Suprapubic skin (tissue), 4 donors: Measurements from ENCODE around the gene GAPVD1. TPM values are rescaled to one million over a fixed set of nuclear protein-coding genes. Genes with fewer than 3 reads are reported as not detected.

Experiments
- DNase-seq, 2 donors: peaks; one replicate each; pipeline ENCODE4 v3.0.0-alpha.2; 2019; ENCODE audit warnings: low spot score in 2 of 2
- H3K27ac ChIP-seq: fragments of 200-600 bp; sonication (generic); one replicate; pipeline ENCODE4 v1.5.1; 2019
- H3K27me3 ChIP-seq: fragments of 200-600 bp; sonication (generic); one replicate; pipeline ENCODE4 v1.5.1; 2019
- H3K36me3 ChIP-seq: fragments of 200-600 bp; sonication (generic); one replicate; pipeline ENCODE4 v1.5.1; 2019
- H3K4me1 ChIP-seq: fragments of 200-600 bp; sonication (generic); one replicate; pipeline ENCODE4 v1.5.1; 2019
- H3K4me3 ChIP-seq: fragments of 200-600 bp; sonication (generic); one replicate; pipeline ENCODE4 v1.5.1; 2019; ENCODE audit warnings: mild to moderate bottlenecking
- H3K9me3 ChIP-seq: fragments of 200-600 bp; sonication (generic); one replicate; pipeline ENCODE4 v1.5.1; 2019
- EP300 ChIP-seq: sonication (generic); formaldehyde crosslinking; IDR thresholded peaks from one replicate; pipeline ENCODE4 v1.6.1; 2017; ENCODE audit warnings: antibody characterized with exemption
- POLR2A ChIP-seq, 2 donors: fragments of 450-650 bp; IDR thresholded peaks; one replicate each; pipeline ENCODE4 v1.6.1; 2017; ENCODE audit warnings: antibody characterized with exemption in 2 of 2, mild to moderate bottlenecking in 2 of 2, moderate library complexity in 2 of 2
- POLR2AphosphoS5 ChIP-seq, 3 donors: sonication (generic); formaldehyde crosslinking; IDR thresholded peaks; one replicate each; pipeline ENCODE4 v1.6.1; 2017; ENCODE audit warnings: antibody characterized with exemption in 3 of 3
- WGBS: methylation state at CpG from one replicate; pipeline ENCODE4 v1.1.5; 2018; 5-methylcytosine and 5-hydroxymethylcytosine counted together
- total RNA-seq, 4 donors: library from RNA; depleted of rRNA; stranded (reverse); fragments of >200 nt; gene quantifications; one replicate each; pipeline ENCODE4 v1.1.0, GENCODE V29; 2016
- TF ChIP-seq, protein P1 (sequence below), 2 donors: fragments of 200-600 bp in 1 of 2; fragments of 450-650 bp in 1 of 2; sonication (generic) in 1 of 2; IDR thresholded peaks; one replicate each; pipeline ENCODE4 v1.5.1; 2016 to 2019; ENCODE audit warnings: antibody characterized with exemption in 2 of 2, mild to moderate bottlenecking in 1 of 2, moderate library complexity in 1 of 2

Gene GAPVD1
- total RNA-seq, 4 donors from 2014 or later, result 49.3 to 87.5 (median 58.7) TPM

- Histone ChIP-seq H3K4me1 (peaks cover 11% of the 10 kb centered on the region), H3K27ac (no peak overlapping the region), H3K36me3 (no peaks in the 10 kb centered on the region), H3K4me3 (no peak overlapping the region), H3K9me3 (no peaks in the 10 kb centered on the region), H3K27me3 (no peaks in the 10 kb centered on the region)
- DNase-seq, result no peak
- no peak for TF ChIP-seq POLR2A (IDR thresholded peaks at IDR 0.05)
- no peak for TF ChIP-seq POLR2AphosphoS5 (IDR thresholded peaks at IDR 0.05)
- TF ChIP-seq, protein P1, sequence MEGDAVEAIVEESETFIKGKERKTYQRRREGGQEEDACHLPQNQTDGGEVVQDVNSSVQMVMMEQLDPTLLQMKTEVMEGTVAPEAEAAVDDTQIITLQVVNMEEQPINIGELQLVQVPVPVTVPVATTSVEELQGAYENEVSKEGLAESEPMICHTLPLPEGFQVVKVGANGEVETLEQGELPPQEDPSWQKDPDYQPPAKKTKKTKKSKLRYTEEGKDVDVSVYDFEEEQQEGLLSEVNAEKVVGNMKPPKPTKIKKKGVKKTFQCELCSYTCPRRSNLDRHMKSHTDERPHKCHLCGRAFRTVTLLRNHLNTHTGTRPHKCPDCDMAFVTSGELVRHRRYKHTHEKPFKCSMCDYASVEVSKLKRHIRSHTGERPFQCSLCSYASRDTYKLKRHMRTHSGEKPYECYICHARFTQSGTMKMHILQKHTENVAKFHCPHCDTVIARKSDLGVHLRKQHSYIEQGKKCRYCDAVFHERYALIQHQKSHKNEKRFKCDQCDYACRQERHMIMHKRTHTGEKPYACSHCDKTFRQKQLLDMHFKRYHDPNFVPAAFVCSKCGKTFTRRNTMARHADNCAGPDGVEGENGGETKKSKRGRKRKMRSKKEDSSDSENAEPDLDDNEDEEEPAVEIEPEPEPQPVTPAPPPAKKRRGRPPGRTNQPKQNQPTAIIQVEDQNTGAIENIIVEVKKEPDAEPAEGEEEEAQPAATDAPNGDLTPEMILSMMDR (IDR thresholded peaks at IDR 0.05), result no peak
- no peak for TF ChIP-seq EP300
These were observed 31.5 kb downstream of the GAPVD1 start for GRCh38 chr9:125293134-125293533.

GRCh38 chr9:125295657-125296056, 34.0 kb downstream of the GAPVD1 start:
- Histone ChIP-seq H3K27me3 (no peaks in the 10 kb centered on the region), H3K4me1 (peaks cover 11% of the 10 kb centered on the region), H3K4me3 (no peak overlapping the region), H3K36me3 (peaks cover 6% of the 10 kb centered on the region), H3K9me3 (no peaks in the 10 kb centered on the region), H3K27ac (no peak overlapping the region)
- TF ChIP-seq POLR2A (IDR thresholded peaks at IDR 0.05) (no peak), EP300 (no peak)
- no peak for DNase-seq
- 93% methylated on average over 5 of the region's 5 CpGs for WGBS

DNA sequence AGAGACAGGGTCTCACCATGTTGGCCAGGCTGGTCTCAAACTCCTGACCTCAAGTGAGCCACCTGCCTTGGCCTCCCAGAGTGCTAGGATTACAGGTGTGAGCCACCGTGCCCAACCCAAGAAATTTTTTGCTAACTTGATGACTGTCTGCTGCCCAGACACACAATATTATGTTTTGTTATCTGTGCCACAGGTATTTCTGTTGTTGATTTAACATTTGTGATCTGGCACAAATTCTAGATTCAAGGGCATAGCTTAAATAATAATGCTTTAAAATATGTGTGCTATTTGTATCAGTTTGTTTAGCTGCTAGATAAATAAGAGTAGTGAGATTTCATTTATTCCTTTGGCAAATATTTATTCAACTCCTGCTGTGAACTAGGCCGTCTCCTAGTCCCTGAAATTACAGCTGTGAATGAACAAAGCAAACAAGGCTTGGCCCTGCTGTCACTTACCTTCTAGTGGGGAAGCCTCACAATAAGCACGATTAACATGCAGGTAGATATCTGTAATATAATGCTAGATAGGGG, 35.3 kb downstream of the GAPVD1 start:
- H3K36me3 ChIP-seq, result peaks cover 10% of the 10 kb centered on the region
- DNase-seq, result no peak
- H3K9me3 ChIP-seq, result no peaks in the 10 kb centered on the region
- TF ChIP-seq, protein P1 (IDR thresholded peaks at IDR 0.05), result no peak
- TF ChIP-seq EP300, result no peak
- no peak for TF ChIP-seq POLR2AphosphoS5 (IDR thresholded peaks at IDR 0.05)
- TF ChIP-seq POLR2A (IDR thresholded peaks at IDR 0.05), result no peak
- no peak overlapping the region for H3K27ac ChIP-seq
- no peak overlapping the region for H3K4me3 ChIP-seq
- 73% methylated on average over 3 of the region's 3 CpGs for WGBS
- H3K4me1 ChIP-seq, result peaks cover 11% of the 10 kb centered on the region
- no peaks in the 10 kb centered on the region for H3K27me3 ChIP-seq

DNA sequence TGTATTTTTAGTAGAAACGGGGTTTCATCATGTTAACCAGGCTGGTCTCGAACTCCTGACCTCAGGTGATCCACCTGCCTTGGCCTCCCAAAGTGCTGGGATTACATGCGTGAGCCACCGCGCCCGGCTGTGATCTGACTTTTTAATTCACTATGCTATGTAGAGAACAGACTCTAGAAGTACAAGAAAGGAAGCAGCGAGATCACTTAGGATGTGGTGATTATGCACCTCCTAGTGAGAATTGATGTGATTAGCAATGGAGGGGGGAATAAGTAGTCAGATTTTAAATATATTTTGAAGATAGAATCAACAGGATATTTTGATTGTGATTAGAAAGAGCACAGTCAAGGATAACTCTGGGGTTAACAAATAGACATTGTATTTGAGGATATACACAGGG, 36.3 kb downstream of the GAPVD1 start:
- no peak for TF ChIP-seq POLR2AphosphoS5 (IDR thresholded peaks at IDR 0.05)
- TF ChIP-seq POLR2A (IDR thresholded peaks at IDR 0.05), result no peak
- 97% methylated on average over 7 of the region's 7 CpGs for WGBS
- no peak overlapping the region for H3K27ac ChIP-seq

DNA sequence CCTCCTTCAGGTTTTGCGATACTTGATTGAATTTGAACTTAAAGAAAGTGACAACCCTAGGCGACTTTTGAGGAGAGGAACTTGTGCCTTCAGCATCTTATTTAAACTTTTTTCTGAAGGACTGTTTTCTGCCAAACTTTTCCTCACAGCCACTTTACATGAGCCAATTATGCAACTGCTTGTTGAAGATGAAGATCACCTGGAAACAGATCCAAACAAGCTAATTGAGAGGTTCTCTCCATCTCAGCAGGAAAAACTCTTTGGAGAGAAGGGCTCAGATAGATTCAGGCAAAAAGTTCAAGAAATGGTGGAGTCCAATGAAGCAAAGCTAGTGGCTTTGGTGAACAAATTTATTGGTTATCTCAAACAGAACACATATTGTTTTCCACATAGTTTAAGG, 40.6 kb downstream of the GAPVD1 start:
- Histone ChIP-seq H3K27me3 (no peaks in the 10 kb centered on the region), H3K27ac (no peak overlapping the region), H3K4me3 (no peak overlapping the region), H3K4me1 (no peaks in the 10 kb centered on the region), H3K36me3 (peaks cover 52% of the 10 kb centered on the region), H3K9me3 (no peaks in the 10 kb centered on the region)
- TF ChIP-seq, protein P1 (IDR thresholded peaks at IDR 0.05), result no peak
- TF ChIP-seq EP300 (no peak), POLR2AphosphoS5 (IDR thresholded peaks at IDR 0.05) (no peak), POLR2A (IDR thresholded peaks at IDR 0.05) (no peak)
- WGBS, result 92% methylated on average over 2 of the region's 2 CpGs
- no peak for DNase-seq

More for the DNA sequence above, 36.3 kb downstream of the GAPVD1 start:
- H3K4me1 ChIP-seq, result peaks cover 5% of the 10 kb centered on the region
- no peak for DNase-seq
- no peaks in the 10 kb centered on the region for H3K27me3 ChIP-seq
- peaks cover 20% of the 10 kb centered on the region for H3K36me3 ChIP-seq
- H3K4me3 ChIP-seq, result no peak overlapping the region
- no peaks in the 10 kb centered on the region for H3K9me3 ChIP-seq

DNA sequence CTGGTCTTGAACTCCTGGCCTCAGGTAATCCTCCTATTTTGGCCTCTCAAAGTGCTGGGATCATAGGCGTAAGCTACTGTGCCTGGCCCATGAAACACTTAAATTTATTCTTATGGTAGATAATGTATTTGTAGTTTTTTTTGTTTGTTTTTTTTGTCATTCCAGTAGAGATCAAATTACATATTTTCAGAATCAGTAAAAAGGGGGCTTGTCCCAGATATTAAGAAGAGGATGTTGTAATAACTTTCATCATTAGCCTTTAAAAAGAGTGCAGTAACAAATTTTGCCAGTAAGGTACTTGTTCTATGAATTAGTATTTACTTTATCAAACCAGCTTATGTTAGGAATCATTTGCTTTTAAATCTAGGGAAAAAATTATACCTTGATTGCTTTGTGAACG, 42.6 kb downstream of the GAPVD1 start:
- TF ChIP-seq POLR2A (IDR thresholded peaks at IDR 0.05), result no peak
- TF ChIP-seq POLR2AphosphoS5 (IDR thresholded peaks at IDR 0.05), result no peak
- TF ChIP-seq, protein P1 (IDR thresholded peaks at IDR 0.05), result no peak
- TF ChIP-seq EP300, result no peak
- 92% methylated on average over 2 of the region's 2 CpGs for WGBS
- no peak overlapping the region for H3K4me3 ChIP-seq
- peaks cover 68% of the 10 kb centered on the region for H3K36me3 ChIP-seq
- H3K27me3 ChIP-seq, result no peaks in the 10 kb centered on the region
- no peak for DNase-seq
- H3K9me3 ChIP-seq, result no peaks in the 10 kb centered on the region
- H3K27ac ChIP-seq, result no peak overlapping the region
- no peaks in the 10 kb centered on the region for H3K4me1 ChIP-seq
